NCI-H2227 (cell line): ENCODE results near the gene AP1S1.
"Not testable (repeated sequence)": the region's sequence is repeated elsewhere in the genome, so short reads cannot be mapped to it uniquely, and the experiment has no call there.

Experiments
- DNase-seq: peaks from one replicate; lab custom pipeline; 2025; ENCODE audit not compliant: unreplicated experiment; lab: John Stamatoyannopoulos, UW

AP1S1 gene

GRCh38 chr7:101124376-101125056, 29.8 kb upstream of the AP1S1 start:
- DNase-seq, result no peak

- DNase-seq, result no peak
Observed at GRCh38 chr7:101125989-101126650, 28.2 kb upstream of the AP1S1 start.

GRCh38 chr7:101126651-101127459, 27.4 kb upstream of the AP1S1 start, which contains the start of gene SERPINE1:
SERPINE1 (plus strand) TSS chr7:101127104; CDS start chr7:101128394, 1,290 bp downstream.
- peak; percentile 92 for DNase-seq

- DNase-seq, result no peak
Observed at GRCh38 chr7:101127460-101128039, 26.7 kb upstream of the AP1S1 start.

- no peak for DNase-seq
Observed at GRCh38 chr7:101128040-101128834, 26.0 kb upstream of the AP1S1 start.

- no peak for DNase-seq
Observed at GRCh38 chr7:101129603-101130117, 24.6 kb upstream of the AP1S1 start.

GRCh38 chr7:101132626-101133600, 21.4 kb upstream of the AP1S1 start:
- not testable (repeated sequence) for DNase-seq

- peak; percentile 59 for DNase-seq
Observed at GRCh38 chr7:101133621-101134398, 20.5 kb upstream of the AP1S1 start.

- peak; percentile 74 for DNase-seq
Observed at GRCh38 chr7:101134399-101134980, 19.8 kb upstream of the AP1S1 start.

GRCh38 chr7:101137651-101138212, 16.5 kb upstream of the AP1S1 start:
- DNase-seq, result no peak

GRCh38 chr7:101138213-101138870, 15.9 kb upstream of the AP1S1 start:
- DNase-seq, result peak; percentile 84

GRCh38 chr7:101140339-101140699, 14.0 kb upstream of the AP1S1 start:
- DNase-seq, result no peak

- DNase-seq, result no peak
Observed at GRCh38 chr7:101140746-101141382, 13.4 kb upstream of the AP1S1 start.

GRCh38 chr7:101151908-101152651, 2.2 kb upstream of the AP1S1 start:
- DNase-seq, result no peak

- DNase-seq, result peak; percentile 69
Observed at GRCh38 chr7:101154693-101155102, 422 bp downstream of the AP1S1 start.

- DNase-seq, result no peak
Observed at GRCh38 chr7:101155303-101155702, 1.0 kb downstream of the AP1S1 start.
